K562 (cell line): ENCODE results near the gene TIMM22. TPM values are rescaled to one million over a fixed set of nuclear protein-coding genes. Genes with fewer than 3 reads are reported as not detected.

Experiments
- ATAC-seq: fragments of 200-7000 bp; cut with Tn5 transposase; 3 replicates; pipeline ENCODE4 v1.9.1; 2020; ENCODE audit warnings: moderate library complexity
- BruUV-seq: library from RNA; stranded (reverse); fragments of 400-500 nt; replicated peaks from 2 replicates; lab custom pipeline; 2021; lab: Mats Ljungman, UMichigan
- CTCF ChIA-PET: fragments of 300-600 bp; formaldehyde crosslinking; extraction: SDS; loops from one replicate; lab custom pipeline; 2021; ENCODE audit warnings: low intra/inter-chr PET ratio; lab: Yijun Ruan, JAX
- POLR2A ChIA-PET: fragments of 300-600, 350-650 bp; sonication (Branson Sonifier 250); formaldehyde crosslinking; extraction: SDS; loops from one replicate; lab custom pipeline; 2021; ENCODE audit warnings: antibody characterized with exemption, inconsistent platforms; lab: Yijun Ruan, JAX
- DNase-seq, 4 experiments: peaks; one replicate each; pipeline versions ENCODE4 v3.0.0 to v3.0.0-alpha.2; 2011 to 2018; ENCODE audit warnings: low spot score in 3 of 4, mixed read lengths in 3 of 4; ENCODE audit errors: extremely low read depth in 1 of 4
- FAIRE-seq: peaks from 2 replicates; lab custom pipeline; 2011; peaks lifted over from hg19 to GRCh38; lab: Jason Lieb, UNC
- H2AFZ ChIP-seq: 2 replicates; pipeline ENCODE4 v1.6.0; 2011; ENCODE audit warnings: low read depth, low read length, control low read depth, inconsistent platforms
- H3K27ac ChIP-seq: fragments of 200-600 bp; 3 replicates; pipeline ENCODE4 v1.8.0; 2011; ENCODE audit warnings: low read depth, mild to moderate bottlenecking, control low read depth, inconsistent platforms, low read length, moderate library complexity, mixed read lengths; ENCODE audit errors: extremely low read depth
- H3K27me3 ChIP-seq, 2 experiments: fragments of 300-600 bp in 1 of 2; 2 replicates in 1 of 2; 3 replicates in 1 of 2; pipeline versions ENCODE4 v1.6.0 to v1.8.0; 2011; ENCODE audit warnings: inconsistent platforms in 2 of 2, low read length in 2 of 2, mild to moderate bottlenecking in 1 of 2, mixed read lengths in 1 of 2, moderate library complexity in 1 of 2; ENCODE audit not compliant: control insufficient read depth in 2 of 2, insufficient read depth in 2 of 2
- H3K36me3 ChIP-seq: fragments of 300-600 bp; 3 replicates; pipeline ENCODE4 v1.8.0; 2011; ENCODE audit warnings: mild to moderate bottlenecking, low read length, inconsistent platforms; ENCODE audit not compliant: control insufficient read depth, insufficient read depth
- H3K4me1 ChIP-seq, 2 experiments: fragments of 200-600 bp in 1 of 2; replicated peaks in 1 of 2; 2 replicates in 1 of 2; 3 replicates in 1 of 2; pipeline versions ENCODE4 v1.5.1 to v1.8.0; 2011; ENCODE audit warnings: inconsistent platforms in 2 of 2, low read length in 2 of 2, mild to moderate bottlenecking in 1 of 2, mixed read lengths in 1 of 2, moderate library complexity in 1 of 2; ENCODE audit not compliant: control insufficient read depth in 2 of 2, insufficient read depth in 2 of 2
- H3K4me2 ChIP-seq: 2 replicates; pipeline ENCODE4 v1.6.1; 2011; ENCODE audit warnings: low read length, control low read depth, inconsistent platforms, mixed read lengths; ENCODE audit not compliant: insufficient read depth
- H3K4me3 ChIP-seq: fragments of 200-600 bp; sonication (generic), shearing (Covaris generic); 2 replicates; pipeline ENCODE4 v1.5.1; 2016; ENCODE audit warnings: control low read depth, inconsistent platforms
- H3K79me2 ChIP-seq: fragments of 200-600 bp; 3 replicates; pipeline ENCODE4 v1.8.0; 2011; ENCODE audit warnings: low read length, inconsistent platforms; ENCODE audit not compliant: control insufficient read depth, insufficient read depth
- H3K9ac ChIP-seq, 2 experiments: 2 replicates each; pipeline versions ENCODE4 v1.6.0 to v1.6.1; 2011; ENCODE audit warnings: low read depth in 2 of 2, low read length in 2 of 2, control low read depth in 1 of 2, inconsistent platforms in 1 of 2, mild to moderate bottlenecking in 1 of 2, mixed read lengths in 1 of 2; ENCODE audit not compliant: insufficient read depth in 1 of 2
- H3K9me1 ChIP-seq: one replicate; pipeline ENCODE4 v1.6.0; 2011; ENCODE audit warnings: inconsistent platforms, mild to moderate bottlenecking, low read length, moderate library complexity; ENCODE audit not compliant: control insufficient read depth, insufficient read depth
- H3K9me3 ChIP-seq: replicated peaks from 2 replicates; pipeline ENCODE4 v1.5.1; 2011; ENCODE audit warnings: low read depth, low read length, inconsistent platforms; ENCODE audit not compliant: control insufficient read depth, insufficient read depth
- H4K20me1 ChIP-seq: replicated peaks from 2 replicates; pipeline ENCODE4 v1.6.1; 2011; ENCODE audit warnings: low read length, inconsistent platforms, mixed read lengths; ENCODE audit not compliant: control insufficient read depth, insufficient read depth
- ETV1 ChIP-seq: fragments of 450-650 bp; conservative IDR thresholded peaks from 2 replicates; pipeline ENCODE4 v1.6.1; 2016; ENCODE audit warnings: missing genetic modification characterization, control low read depth, low read depth, missing compliant biosample characterization
- HDAC1 ChIP-seq, 2 experiments: fragments of 450-650 bp; IDR thresholded peaks; 2 replicates each; pipeline ENCODE4 v1.6.1; 2016 to 2017; ENCODE audit warnings: inconsistent platforms in 1 of 2, mild to moderate bottlenecking in 1 of 2, moderate library complexity in 1 of 2
- HMG20B ChIP-seq: fragments of 250-450 bp; sonication (Bioruptor Pico); IDR thresholded peaks from 2 replicates; pipeline ENCODE4 v1.5.0; 2021; ENCODE audit warnings: mild to moderate bottlenecking
- TFAM ChIP-seq: fragments of 250-450 bp; sonication (Bioruptor Pico); conservative IDR thresholded peaks from 2 replicates; pipeline ENCODE4 v1.5.0; 2021; ENCODE audit warnings: mild to moderate bottlenecking, moderate library complexity
- WGBS: fragments of 100-300 bp; shearing (Covaris generic); methylation state at CpG from one replicate; pipeline ENCODE4 v1.1.6; 2016; ENCODE audit warnings: low coverage, mixed read lengths; ENCODE audit not compliant: insufficient coverage; ENCODE audit errors: missing lambda C conversion rate; 5-methylcytosine and 5-hydroxymethylcytosine counted together
- in situ Hi-C: fragments of 300-500 bp; cut with MboI; formaldehyde crosslinking; loops from 4 replicates; pipeline ENCODE4 v1.15.0; 2018; ENCODE audit warnings: inconsistent platforms, mixed read lengths
- intact Hi-C: fragments of 100-400 bp; cut with micrococcal nuclease; formaldehyde crosslinking; loops from 2 replicates; pipeline ENCODE4 v1.14.2; 2022
- polyA plus RNA-seq, 8 experiments: library from polyadenylated mRNA; depleted of rRNA in 4 of 8; stranded (reverse) in 5 of 8; unstranded in 3 of 8; fragments of >200 nt; fragmentation: Nextera tagmentation in 2 of 8; fragmentation: Illumina TruSeq in 1 of 8; extraction: Ambion mirVana in 2 of 8; extraction: Trizol in 1 of 8; gene quantifications; 2 replicates each; pipeline versions ENCODE4 v1.2.1 to v1.2.3, GENCODE V29; 2011 to 2014; ENCODE audit warnings: inconsistent platforms in 1 of 8, missing spikeins in 1 of 8
- total RNA-seq, 7 experiments: library from RNA; depleted of rRNA in 6 of 7; stranded (reverse); fragments of >200 nt in 6 of 7; fragmentation: Illumina TruSeq in 2 of 7; extraction: Trizol in 2 of 7; gene quantifications; 2 replicates each; pipeline versions ENCODE4 v1.2.1 to v1.2.3, GENCODE V29; 2011 to 2021; ENCODE audit warnings: low replicate concordance in 1 of 7
- TF ChIP-seq, protein P1 (sequence below): sonication (generic); formaldehyde crosslinking; IDR thresholded peaks from 2 replicates; pipeline ENCODE4 v1.8.0; 2022; ENCODE audit warnings: missing genetic modification reagents, mild to moderate bottlenecking, moderate library complexity, borderline replicate concordance
- TF ChIP-seq, protein P2 (sequence below), 2 experiments: IDR thresholded peaks; 2 replicates each; pipeline ENCODE4 v1.6.1; 2012; ENCODE audit warnings: improper control_type of control experiment in 2 of 2, low read depth in 2 of 2, low read length in 2 of 2, borderline replicate concordance in 1 of 2

The TIMM22 gene
- total and polyA plus RNA-seq, 9 of the 15 experiments (the other 6 are each of a cell fraction or from before 2014, with no cell fraction given): 5.9 to 14.1 (median 10.3) TPM

DNA sequence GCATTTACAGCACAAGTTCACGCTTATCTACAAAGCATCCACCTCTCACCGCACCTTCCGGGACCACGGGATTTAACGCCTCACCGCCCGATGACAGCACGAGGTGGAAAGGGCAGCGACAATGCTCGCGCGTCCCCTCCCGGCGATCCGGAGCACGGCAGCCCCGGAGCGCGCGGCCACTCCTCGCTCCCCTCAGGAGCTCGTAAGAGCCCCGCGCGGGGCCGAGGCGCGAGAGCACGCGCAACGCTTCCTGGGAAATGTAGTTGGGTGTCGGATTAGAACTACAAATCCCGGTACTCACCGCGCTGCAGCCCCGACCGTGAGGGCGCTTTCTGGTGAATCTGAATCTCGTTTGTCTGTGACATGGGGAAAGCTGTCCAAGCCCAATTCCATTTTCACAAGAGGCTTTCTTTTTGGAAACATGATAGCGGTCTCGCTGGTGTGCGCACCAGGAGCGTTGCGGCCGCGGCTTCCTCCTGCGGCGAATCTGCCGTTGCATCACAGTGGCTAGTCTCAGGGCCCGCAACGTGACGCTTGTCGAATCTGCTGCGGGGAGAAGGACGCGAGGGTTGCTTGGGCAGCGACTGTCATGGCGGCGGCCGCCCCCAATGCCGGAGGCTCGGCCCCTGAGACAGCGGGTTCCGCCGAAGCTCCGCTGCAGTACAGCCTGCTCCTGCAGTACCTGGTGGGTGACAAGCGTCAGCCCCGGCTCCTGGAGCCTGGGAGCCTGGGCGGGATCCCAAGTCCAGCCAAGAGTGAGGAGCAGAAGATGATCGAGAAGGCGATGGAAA lies at the start of gene TIMM22 (continued):
- TF ChIP-seq, protein P1, sequence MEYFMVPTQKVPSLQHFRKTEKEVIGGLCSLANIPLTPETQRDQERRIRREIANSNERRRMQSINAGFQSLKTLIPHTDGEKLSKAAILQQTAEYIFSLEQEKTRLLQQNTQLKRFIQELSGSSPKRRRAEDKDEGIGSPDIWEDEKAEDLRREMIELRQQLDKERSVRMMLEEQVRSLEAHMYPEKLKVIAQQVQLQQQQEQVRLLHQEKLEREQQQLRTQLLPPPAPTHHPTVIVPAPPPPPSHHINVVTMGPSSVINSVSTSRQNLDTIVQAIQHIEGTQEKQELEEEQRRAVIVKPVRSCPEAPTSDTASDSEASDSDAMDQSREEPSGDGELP (CRISPR knock-in tag): peak; percentile 70
- peak in 1 of 2 experiments; percentile 86; a peak in 2 of 4 replicates for TF ChIP-seq HDAC1 (IDR thresholded peaks at IDR 0.05)
- TF ChIP-seq HMG20B (CRISPR knock-in tag): no peak
- peak; percentile 79 for TF ChIP-seq ETV1

DNA sequence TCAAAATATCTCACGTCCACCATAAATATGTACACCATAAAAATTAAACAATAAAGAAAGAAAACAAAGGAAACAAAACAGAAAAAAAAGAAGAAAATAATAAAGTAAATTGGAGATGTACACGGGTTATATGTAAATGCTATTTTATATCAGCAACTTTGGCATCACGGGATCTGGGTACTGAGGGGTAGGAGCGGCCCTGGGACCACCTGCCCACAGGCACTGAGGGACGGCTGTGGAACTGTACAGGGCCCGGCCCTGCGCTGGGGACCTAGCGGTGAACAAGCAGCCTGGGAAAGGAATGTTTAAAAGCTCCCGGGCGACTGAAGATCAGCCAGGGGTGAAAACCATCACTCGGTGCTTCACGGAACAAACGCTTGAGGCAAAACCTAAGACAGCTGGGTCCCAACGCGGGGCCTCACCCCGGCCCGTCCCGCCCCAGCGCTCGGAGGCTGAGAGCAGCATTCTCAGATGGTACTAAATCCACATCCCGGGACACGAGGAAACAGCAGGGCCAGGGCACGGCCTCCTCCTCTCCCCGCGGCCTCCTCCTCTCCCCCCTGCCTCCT lies 48.6 kb upstream of the TIMM22 start:
- Histone ChIP-seq H3K9me1 (no peaks in the 10 kb centered on the region), H3K27me3 (peaks cover 3 to 27% of the 10 kb centered on the region in 2 experiments; a peak in 4 of 5 replicates), H3K4me2 (no peak overlapping the region), H3K79me2 (no peaks in the 10 kb centered on the region), H4K20me1 (no peaks in the 10 kb centered on the region), H3K9me3 (no peaks in the 10 kb centered on the region), H2AFZ (no peak overlapping the region), H3K4me1 (peaks cover 0 to 4% of the 10 kb centered on the region in 2 experiments; a peak in 2 of 5 replicates), H3K36me3 (no peaks in the 10 kb centered on the region), H3K4me3 (no peak overlapping the region), H3K9ac (no peak overlapping the region), H3K27ac (no peak overlapping the region)
- intact Hi-C loops: no loop called here
- ChIA-PET POLR2A (no interaction called here), CTCF (no interaction called here)
- TF ChIP-seq, protein P2, sequence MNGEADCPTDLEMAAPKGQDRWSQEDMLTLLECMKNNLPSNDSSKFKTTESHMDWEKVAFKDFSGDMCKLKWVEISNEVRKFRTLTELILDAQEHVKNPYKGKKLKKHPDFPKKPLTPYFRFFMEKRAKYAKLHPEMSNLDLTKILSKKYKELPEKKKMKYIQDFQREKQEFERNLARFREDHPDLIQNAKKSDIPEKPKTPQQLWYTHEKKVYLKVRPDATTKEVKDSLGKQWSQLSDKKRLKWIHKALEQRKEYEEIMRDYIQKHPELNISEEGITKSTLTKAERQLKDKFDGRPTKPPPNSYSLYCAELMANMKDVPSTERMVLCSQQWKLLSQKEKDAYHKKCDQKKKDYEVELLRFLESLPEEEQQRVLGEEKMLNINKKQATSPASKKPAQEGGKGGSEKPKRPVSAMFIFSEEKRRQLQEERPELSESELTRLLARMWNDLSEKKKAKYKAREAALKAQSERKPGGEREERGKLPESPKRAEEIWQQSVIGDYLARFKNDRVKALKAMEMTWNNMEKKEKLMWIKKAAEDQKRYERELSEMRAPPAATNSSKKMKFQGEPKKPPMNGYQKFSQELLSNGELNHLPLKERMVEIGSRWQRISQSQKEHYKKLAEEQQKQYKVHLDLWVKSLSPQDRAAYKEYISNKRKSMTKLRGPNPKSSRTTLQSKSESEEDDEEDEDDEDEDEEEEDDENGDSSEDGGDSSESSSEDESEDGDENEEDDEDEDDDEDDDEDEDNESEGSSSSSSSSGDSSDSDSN (IDR thresholded peaks at IDR 0.05; ENCODE audit: borderline replicate concordance in 1 of 2, low read depth in 2 of 2, low read length in 2 of 2): 0 out of 4 replicates have a peak, but pooled peaks of 1 of the 2 experiments have one; percentile 31
- no peak for TF ChIP-seq TFAM (CRISPR knock-in tag)
- BruUV-seq: no TSS peak
- 9% methylated on average over 10 of the region's 25 CpGs for WGBS
- FAIRE-seq: no peak
- in situ Hi-C loops: no loop called here
- DNase-seq: no peak
- no peak for ATAC-seq
